Osteoblast (primary cell): Measurements from ENCODE around the gene SDCBP2. TPM values are rescaled to one million over a fixed set of nuclear protein-coding genes. Genes with fewer than 3 reads are reported as not detected.

Source experiments
- DNase-seq: peaks from one replicate; pipeline ENCODE4 v3.0.0; 2011; ENCODE audit warnings: low spot score, mixed read lengths; ENCODE audit not compliant: insufficient read length; ENCODE audit errors: missing footprints
- H2AFZ ChIP-seq: 2 replicates; pipeline ENCODE4 v1.6.0; 2011; ENCODE audit warnings: mild to moderate bottlenecking, low read length
- H3K27ac ChIP-seq: 2 replicates; pipeline ENCODE4 v1.5.1; 2011; ENCODE audit warnings: mild to moderate bottlenecking, low read depth, low read length, moderate library complexity
- H3K27me3 ChIP-seq: 2 replicates; pipeline ENCODE4 v1.6.0; 2012; ENCODE audit warnings: mild to moderate bottlenecking, control low read depth, inconsistent platforms, low read length, moderate library complexity; ENCODE audit not compliant: insufficient read depth
- H3K36me3 ChIP-seq: 2 replicates; pipeline ENCODE4 v1.5.1; 2011; ENCODE audit warnings: mild to moderate bottlenecking, low read length, control low read depth, moderate library complexity; ENCODE audit not compliant: insufficient read depth
- H3K4me1 ChIP-seq: 2 replicates; pipeline ENCODE4 v1.5.1; 2011; ENCODE audit warnings: mild to moderate bottlenecking, low read length, control low read depth, moderate library complexity; ENCODE audit not compliant: insufficient read depth
- H3K4me2 ChIP-seq: 2 replicates; pipeline ENCODE4 v1.6.0; 2011; ENCODE audit warnings: mild to moderate bottlenecking, low read length; ENCODE audit not compliant: insufficient read depth
- H3K4me3 ChIP-seq: fragments of 200-600 bp; sonication (generic); 3 replicates; pipeline ENCODE4 v1.5.1; 2012; ENCODE audit warnings: mild to moderate bottlenecking, low read length, inconsistent platforms; ENCODE audit not compliant: insufficient read depth
- H3K79me2 ChIP-seq: 2 replicates; pipeline ENCODE4 v1.6.0; 2012; ENCODE audit warnings: mild to moderate bottlenecking, low read length, control low read depth, inconsistent platforms; ENCODE audit not compliant: insufficient read depth
- H3K9me3 ChIP-seq: 2 replicates; pipeline ENCODE4 v1.5.1; 2011; ENCODE audit warnings: low read depth, low read length, control low read depth
- H4K20me1 ChIP-seq: 2 replicates; pipeline ENCODE4 v1.6.0; 2012; ENCODE audit warnings: mild to moderate bottlenecking, low read length, control low read depth; ENCODE audit not compliant: insufficient read depth
- CTCF ChIP-seq: IDR thresholded peaks from 2 replicates; pipeline ENCODE4 v1.5.1; 2011; ENCODE audit warnings: mild to moderate bottlenecking, low read depth, low read length, moderate library complexity; ENCODE audit errors: extremely low read depth
- total RNA-seq: library from RNA; depleted of rRNA; stranded (reverse); fragments of >200 nt; gene quantifications from 2 replicates; pipeline ENCODE4 v1.2.3, GENCODE V29; 2012

SDCBP2 gene
- total RNA-seq, 1 donor, result 2.2 TPM

- no peaks in the 10 kb centered on the region for H3K79me2 ChIP-seq
- no peak overlapping the region for H3K4me3 ChIP-seq
- no peaks in the 10 kb centered on the region for H3K9me3 ChIP-seq
- no peak overlapping the region for H3K27ac ChIP-seq
- H2AFZ ChIP-seq, result no peak overlapping the region
- H3K4me2 ChIP-seq, result no peak overlapping the region
- no peak for DNase-seq
- no peaks in the 10 kb centered on the region for H3K36me3 ChIP-seq
- no peak for TF ChIP-seq CTCF
- H3K4me1 ChIP-seq, result peaks cover 4% of the 10 kb centered on the region
- peaks cover 39% of the 10 kb centered on the region for H4K20me1 ChIP-seq
- H3K27me3 ChIP-seq, result no peaks in the 10 kb centered on the region
Measured at GRCh38 chr20:1283522-1284510, 45.1 kb downstream of the SDCBP2 start.

GRCh38 chr20:1282966-1283365 lies 46.0 kb downstream of the SDCBP2 start:
- Histone ChIP-seq H3K27me3 (no peaks in the 10 kb centered on the region), H3K4me3 (no peak overlapping the region), H3K9me3 (no peaks in the 10 kb centered on the region), H3K27ac (no peak overlapping the region), H3K4me2 (no peak overlapping the region), H3K79me2 (no peaks in the 10 kb centered on the region), H2AFZ (no peak overlapping the region), H4K20me1 (peaks cover 39% of the 10 kb centered on the region), H3K4me1 (peaks cover 4% of the 10 kb centered on the region), H3K36me3 (no peaks in the 10 kb centered on the region)
- TF ChIP-seq CTCF, result no peak
- DNase-seq, result no peak

GRCh38 chr20:1281279-1282057 lies 47.5 kb downstream of the SDCBP2 start:
- Histone ChIP-seq H3K36me3 (no peaks in the 10 kb centered on the region), H3K79me2 (peaks cover 6% of the 10 kb centered on the region), H3K27me3 (no peaks in the 10 kb centered on the region), H2AFZ (no peak overlapping the region), H3K9me3 (no peaks in the 10 kb centered on the region), H3K4me1 (peaks cover 4% of the 10 kb centered on the region), H3K27ac (no peak overlapping the region), H3K4me3 (no peak overlapping the region), H4K20me1 (peaks cover 37% of the 10 kb centered on the region), H3K4me2 (no peak overlapping the region)
- TF ChIP-seq CTCF, result no peak
- no peak for DNase-seq
